Karpas-422 (cell line): ENCODE data around the gene NKAIN1. TPM values are rescaled to one million over a fixed set of nuclear protein-coding genes. Genes with fewer than 3 reads are reported as not detected.
"Not testable (repeated sequence)": the region's sequence is repeated elsewhere in the genome, so short reads cannot be mapped to it uniquely, and the experiment has no call there.

ENCODE experiments used
- DNase-seq: peaks from one replicate; pipeline ENCODE4 v3.0.0-alpha.2; 2015
- H2AFZ ChIP-seq: fragments of 200-600 bp; sonication (generic); 2 replicates; pipeline ENCODE4 v1.6.1; 2014; ENCODE audit warnings: antibody characterized with exemption, low read length, mixed read lengths
- H3K27ac ChIP-seq: fragments of 200-600 bp; sonication (generic); 2 replicates; pipeline ENCODE4 v1.5.1; 2014; ENCODE audit warnings: mild to moderate bottlenecking, low read length, moderate library complexity
- H3K27me3 ChIP-seq: fragments of 200-600 bp; sonication (generic); 2 replicates; pipeline ENCODE4 v1.6.1; 2014; ENCODE audit warnings: low read length, mixed read lengths
- H3K36me3 ChIP-seq: fragments of 200-600 bp; sonication (generic); 2 replicates; pipeline ENCODE4 v1.6.1; 2014; ENCODE audit warnings: low read length, mixed read lengths; ENCODE audit not compliant: insufficient read depth
- H3K4me1 ChIP-seq: fragments of 200-600 bp; sonication (generic); 2 replicates; pipeline ENCODE4 v1.6.1; 2014; ENCODE audit warnings: mild to moderate bottlenecking, low read length, mixed read lengths
- H3K4me2 ChIP-seq: fragments of 200-600 bp; sonication (generic); 2 replicates; pipeline ENCODE4 v1.6.1; 2014; ENCODE audit warnings: low read length, low read depth, mild to moderate bottlenecking; ENCODE audit not compliant: poor library complexity, severe bottlenecking
- H3K4me3 ChIP-seq: fragments of 200-600 bp; sonication (generic); 2 replicates; pipeline ENCODE4 v1.5.1; 2014; ENCODE audit warnings: mild to moderate bottlenecking, antibody characterized with exemption, low read length, mixed read lengths
- H3K79me2 ChIP-seq: fragments of 200-600 bp; sonication (generic); 2 replicates; pipeline ENCODE4 v1.6.1; 2014; ENCODE audit warnings: mild to moderate bottlenecking, low read length, mixed read lengths
- H3K9ac ChIP-seq: fragments of 200-600 bp; sonication (generic); 2 replicates; pipeline ENCODE4 v1.6.0; 2014; ENCODE audit warnings: low read length
- H3K9me2 ChIP-seq: fragments of 200-600 bp; sonication (generic), shearing (Covaris generic); replicated peaks from 2 replicates; pipeline ENCODE4 v1.6.0; 2014; ENCODE audit warnings: mild to moderate bottlenecking, low read length, moderate library complexity; ENCODE audit not compliant: insufficient read depth
- H3K9me3 ChIP-seq: fragments of 300-700, 200-600 bp; sonication (generic); 2 replicates; pipeline ENCODE4 v1.6.1; 2014; ENCODE audit warnings: low read length, mixed read lengths
- H4K20me1 ChIP-seq: fragments of 200-600 bp; sonication (generic); 2 replicates; pipeline ENCODE4 v1.6.1; 2014; ENCODE audit warnings: mild to moderate bottlenecking, antibody characterized with exemption, low read length, low read depth; ENCODE audit not compliant: insufficient read depth
- total RNA-seq: library from RNA; depleted of rRNA; stranded (reverse); fragments of >200 nt; shearing (Covaris generic); gene quantifications from 2 replicates; pipeline ENCODE4 v1.2.3, GENCODE V29; 2014; ENCODE audit warnings: low replicate concordance; rRNA removed

NKAIN1 gene
- total RNA-seq, 1 experiment from 2014 or later = not detected

- H3K79me2 ChIP-seq, H3K9ac ChIP-seq, H3K4me3 ChIP-seq, H3K27ac ChIP-seq, H3K9me2 ChIP-seq, H3K36me3 ChIP-seq, H3K9me3 ChIP-seq, H3K4me2 ChIP-seq, DNase-seq, H2AFZ ChIP-seq, H3K27me3 ChIP-seq, H4K20me1 ChIP-seq, H3K4me1 ChIP-seq: not testable (repeated sequence)
These were observed 100.7 kb downstream of the NKAIN1 start for GRCh38 chr1:31138797-31139521.

DNA sequence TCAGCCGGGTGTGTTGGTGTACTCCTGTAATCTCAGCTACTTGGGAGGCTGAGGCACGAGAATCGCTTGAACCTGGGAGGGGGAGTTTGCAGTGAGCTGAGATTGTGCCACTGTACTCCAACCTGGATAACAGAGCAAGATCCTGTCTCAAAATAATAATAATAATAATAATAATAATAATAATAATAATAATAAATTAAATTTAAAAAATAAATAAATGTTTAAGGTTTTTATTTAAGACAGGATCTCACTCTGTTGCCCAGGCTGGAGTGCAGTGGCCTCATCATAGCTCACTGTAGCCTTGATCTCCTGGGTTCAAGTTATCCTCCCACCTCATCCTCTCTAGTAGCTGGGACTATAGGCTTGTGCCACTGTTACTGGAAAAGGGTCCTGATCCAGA, 101.8 kb downstream of the NKAIN1 start:
- not testable (repeated sequence) for H3K9ac ChIP-seq, H3K4me1 ChIP-seq, H3K27ac ChIP-seq, H3K4me3 ChIP-seq, H3K79me2 ChIP-seq, H3K36me3 ChIP-seq, H3K9me3 ChIP-seq, H4K20me1 ChIP-seq, H2AFZ ChIP-seq, H3K27me3 ChIP-seq, DNase-seq, H3K9me2 ChIP-seq, H3K4me2 ChIP-seq

DNA sequence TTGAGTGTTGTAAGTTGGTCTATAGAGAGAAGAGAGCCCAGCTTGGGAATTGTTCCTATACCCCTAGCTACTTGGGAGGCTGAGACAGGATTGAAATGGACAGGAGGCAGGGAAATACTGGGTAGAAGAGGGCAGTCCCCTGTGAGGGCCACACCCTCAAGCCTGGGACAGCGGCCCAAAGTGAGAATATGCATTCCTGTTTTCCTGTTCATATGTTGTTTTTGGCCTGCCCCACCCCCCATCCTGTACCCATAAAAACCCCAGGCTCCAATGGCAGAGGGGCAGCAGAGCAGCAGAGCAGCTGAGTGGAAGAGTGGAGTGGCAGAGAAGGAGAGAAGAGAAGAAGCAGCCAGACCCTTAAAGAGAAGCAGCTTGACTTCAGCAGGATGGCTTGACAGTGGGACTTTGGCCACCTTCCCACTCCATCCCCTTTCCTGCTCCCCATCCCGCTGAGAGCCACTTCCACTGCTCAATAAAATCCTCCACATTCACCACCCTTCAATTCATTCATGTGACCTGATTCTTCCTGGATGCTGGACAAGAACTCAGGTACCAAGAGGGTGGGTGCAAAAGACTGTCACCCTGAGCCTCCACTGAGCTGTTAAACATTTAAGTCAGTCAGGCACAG, 103.6 kb downstream of the NKAIN1 start:
- Histone ChIP-seq H2AFZ (no peak overlapping the region), H3K4me2 (no peak overlapping the region), H3K9ac (no peak overlapping the region)

DNA sequence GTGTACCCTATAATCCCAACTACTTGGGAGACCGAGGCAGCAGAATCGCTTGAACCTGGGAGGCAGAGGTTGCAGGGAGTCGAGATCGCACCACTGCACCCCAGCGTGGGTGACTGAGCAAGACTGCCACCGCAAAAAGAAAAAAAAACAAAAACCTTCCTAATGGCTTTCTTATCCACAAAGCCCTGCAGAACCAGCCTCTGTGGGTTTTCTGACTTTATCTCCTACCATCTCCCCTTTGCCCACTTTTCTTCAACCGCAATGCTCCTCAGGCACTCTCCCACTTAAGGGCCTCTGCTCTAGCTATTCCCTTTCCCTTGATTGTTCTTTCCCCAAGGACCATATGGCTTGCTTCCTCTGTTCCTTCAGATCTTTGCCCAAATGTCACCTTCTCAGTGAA, 106.3 kb downstream of the NKAIN1 start:
- no peaks in the 10 kb centered on the region for H3K36me3 ChIP-seq
- H3K4me1 ChIP-seq = no peaks in the 10 kb centered on the region
- no peak overlapping the region for H3K4me3 ChIP-seq
- no peaks in the 10 kb centered on the region for H4K20me1 ChIP-seq
- H3K9me2 ChIP-seq = no peaks in the 10 kb centered on the region
- H3K27ac ChIP-seq = no peak overlapping the region
- DNase-seq = no peak
- no peak overlapping the region for H3K9ac ChIP-seq
- no peaks in the 10 kb centered on the region for H3K9me3 ChIP-seq
- H3K4me2 ChIP-seq = no peak overlapping the region
- no peaks in the 10 kb centered on the region for H3K79me2 ChIP-seq
- H2AFZ ChIP-seq = no peak overlapping the region
- H3K27me3 ChIP-seq = no peaks in the 10 kb centered on the region

More for the DNA sequence above, 103.6 kb downstream of the NKAIN1 start:
- no peaks in the 10 kb centered on the region for H3K79me2 ChIP-seq
- no peaks in the 10 kb centered on the region for H3K27me3 ChIP-seq
- H3K9me3 ChIP-seq = no peaks in the 10 kb centered on the region
- no peak overlapping the region for H3K4me3 ChIP-seq
- no peaks in the 10 kb centered on the region for H3K36me3 ChIP-seq
- DNase-seq = no peak
- H4K20me1 ChIP-seq = no peaks in the 10 kb centered on the region
- H3K27ac ChIP-seq = no peak overlapping the region
- H3K9me2 ChIP-seq = no peaks in the 10 kb centered on the region
- H3K4me1 ChIP-seq = no peaks in the 10 kb centered on the region

Other genes with a start within 250 kb of the NKAIN1 start
- gene PUM1, start 174.2 kb downstream of the NKAIN1 start, total RNA-seq = 64.0 and 96.2 TPM in 2 replicates
- 106 and 116 TPM in 2 replicates for gene SNRNP40, start 56.9 kb upstream of the NKAIN1 start, total RNA-seq
- gene ZCCHC17, start 57.1 kb upstream of the NKAIN1 start, total RNA-seq = 18.5 and 19.3 TPM in 2 replicates
- not detected in 2 replicates for gene FABP3, start 133.2 kb upstream of the NKAIN1 start, total RNA-seq
- 2.7 and 3.2 TPM in 2 replicates for gene SERINC2, start 173.3 kb upstream of the NKAIN1 start, total RNA-seq